GM18505 (cell line): Measurements from ENCODE around the gene TPRX2.
"Not testable (repeated sequence)": the region's sequence is repeated elsewhere in the genome, so short reads cannot be mapped to it uniquely, and the experiment has no call there.

Experiments
- ATAC-seq: cut with Tn5 transposase; IDR thresholded peaks from one replicate; pipeline ENCODE4 v1.9.1; 2021; ENCODE audit not compliant: unreplicated experiment
- POLR2A ChIP-seq: IDR thresholded peaks from 4 replicates; pipeline ENCODE4 v1.6.1; 2011; ENCODE audit warnings: borderline replicate concordance; ENCODE audit not compliant: insufficient read depth, insufficient read length; ENCODE audit errors: extremely low read depth

TPRX2 gene

DNA sequence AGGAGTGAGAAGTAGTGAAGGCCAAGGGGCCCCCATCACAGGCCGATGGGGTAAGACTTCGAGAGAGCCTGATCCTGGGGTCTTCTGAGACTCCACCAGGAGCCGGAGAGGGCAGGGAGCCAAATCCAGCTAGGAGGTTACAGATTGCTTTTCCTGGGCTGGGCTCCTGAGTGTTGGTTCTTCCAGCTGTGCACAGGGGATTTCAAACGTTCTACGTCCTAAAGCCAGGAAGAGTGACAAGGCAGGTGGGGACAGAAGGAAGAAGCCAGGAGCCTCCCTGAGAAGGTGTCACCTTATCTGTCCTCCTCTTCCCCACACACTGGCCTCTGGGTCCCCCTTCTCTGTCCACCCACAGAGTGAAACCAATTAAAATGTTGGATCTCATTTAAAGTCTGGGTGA is 16.1 kb upstream of the TPRX2 start:
- ATAC-seq, result no peak
- no peak for TF ChIP-seq POLR2A

DNA sequence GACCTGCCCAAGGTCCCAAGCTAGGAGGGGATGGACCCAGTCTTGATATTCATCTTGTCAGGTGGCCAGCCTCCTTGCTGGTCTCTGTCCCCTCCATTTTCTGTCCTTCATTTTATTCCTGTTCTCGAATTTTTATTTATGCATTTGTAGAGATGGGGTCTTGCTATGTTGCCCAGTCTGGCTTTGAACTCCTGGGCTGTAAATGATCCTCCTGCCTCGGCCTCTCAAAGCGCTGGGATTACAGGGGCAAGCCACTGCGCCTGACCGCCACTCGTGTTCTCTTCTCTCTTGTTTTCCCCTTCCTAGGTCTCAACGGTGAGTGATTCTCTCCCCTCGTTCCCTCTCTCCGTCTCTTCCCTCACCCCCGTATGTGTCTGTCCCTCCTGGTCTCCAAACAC is 10.6 kb upstream of the TPRX2 start:
- no peak for ATAC-seq
- TF ChIP-seq POLR2A, result no peak

DNA sequence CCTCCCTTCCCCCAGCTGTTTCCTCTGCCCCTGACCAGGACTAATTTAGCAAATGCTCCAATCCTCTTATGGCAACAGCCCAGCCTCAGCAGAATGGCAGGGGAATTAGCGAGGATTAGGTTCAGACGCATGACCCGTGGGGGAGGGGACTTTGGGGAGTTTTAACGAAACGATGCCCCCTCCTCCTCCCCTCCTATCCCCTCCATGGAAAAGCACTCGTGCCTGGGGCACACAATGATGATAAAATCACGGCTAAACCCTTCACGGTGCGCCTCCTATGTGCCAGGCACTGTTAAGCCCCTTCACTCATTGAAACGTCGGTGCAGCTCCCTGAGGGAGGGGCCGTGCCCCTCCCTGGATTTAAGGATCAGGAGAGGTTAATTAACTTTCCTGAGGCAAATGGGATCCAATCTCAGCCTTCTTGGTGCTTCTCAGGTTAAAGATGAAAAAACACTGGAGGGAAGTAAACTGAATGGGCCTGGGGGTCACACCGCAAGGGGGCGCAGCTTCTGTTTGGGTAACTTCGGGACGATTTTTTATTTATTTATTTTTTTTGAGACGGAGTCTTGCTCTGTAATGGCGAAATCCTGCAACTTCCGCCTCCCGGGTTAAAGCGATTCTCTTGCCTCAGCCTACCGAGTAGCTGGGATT is 10.1 kb upstream of the TPRX2 start:
- no peak for ATAC-seq
- no peak for TF ChIP-seq POLR2A

DNA sequence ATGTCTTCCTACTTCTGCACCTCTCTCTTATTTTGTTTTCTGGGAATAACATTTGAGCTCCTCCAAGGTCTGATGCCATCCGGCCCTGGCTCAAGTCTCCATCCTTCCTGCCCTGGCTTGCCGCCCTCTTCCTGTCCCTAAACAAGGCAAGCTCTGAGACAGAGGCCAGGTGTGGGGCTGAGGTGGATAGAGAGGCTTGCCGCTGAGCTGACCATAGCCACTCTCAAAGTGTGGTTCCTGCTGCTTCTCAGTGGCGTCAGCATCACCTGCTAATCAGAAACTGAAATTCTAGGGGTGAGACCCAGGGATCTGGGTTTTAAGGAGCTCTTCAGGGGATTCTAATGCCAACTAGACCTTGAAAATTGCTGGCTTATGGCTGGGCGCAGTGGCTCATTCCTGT is 6.0 kb upstream of the TPRX2 start:
- no peak for ATAC-seq
- no peak for TF ChIP-seq POLR2A

DNA sequence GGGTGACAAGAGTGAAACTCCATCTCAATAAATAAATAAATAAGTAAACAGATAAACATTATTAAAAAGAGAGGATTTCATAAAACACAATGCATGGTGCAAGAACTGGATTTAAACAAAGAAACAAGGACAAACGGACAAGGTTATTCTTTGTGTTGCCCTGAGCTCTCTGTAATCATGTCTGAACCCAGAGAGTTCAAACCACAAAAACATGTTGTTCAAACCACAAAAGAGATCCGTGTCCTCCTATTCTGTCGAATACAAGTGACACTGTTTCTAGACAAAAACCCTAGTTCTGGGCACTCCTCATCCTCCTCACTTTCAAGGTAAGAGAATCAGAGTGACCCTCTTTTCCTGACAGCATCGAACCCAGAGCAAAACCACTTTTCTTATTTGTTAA is 4.6 kb upstream of the TPRX2 start:
- ATAC-seq, result no peak
- TF ChIP-seq POLR2A, result no peak

DNA sequence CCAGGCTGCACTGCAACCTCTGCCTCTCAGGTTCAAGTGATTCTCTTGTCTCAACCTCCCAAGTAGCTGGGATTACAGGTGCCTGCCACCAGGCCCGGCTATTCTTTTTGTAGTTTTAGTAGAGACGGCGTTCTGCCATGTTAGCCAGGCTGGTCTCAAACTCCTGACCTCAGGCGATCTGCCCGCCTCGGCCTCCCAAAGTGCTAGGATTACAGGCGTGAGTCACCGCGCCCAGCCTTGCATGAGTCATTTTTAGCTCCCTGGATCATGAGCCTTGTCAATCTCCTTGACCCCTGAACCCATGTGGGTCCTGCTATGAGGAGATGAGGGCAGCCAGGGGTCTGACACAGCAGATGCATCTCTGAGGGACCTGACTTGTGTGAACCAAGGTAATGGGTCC is 804 bp upstream of the TPRX2 start:
- ATAC-seq, result not testable (repeated sequence)

DNA sequence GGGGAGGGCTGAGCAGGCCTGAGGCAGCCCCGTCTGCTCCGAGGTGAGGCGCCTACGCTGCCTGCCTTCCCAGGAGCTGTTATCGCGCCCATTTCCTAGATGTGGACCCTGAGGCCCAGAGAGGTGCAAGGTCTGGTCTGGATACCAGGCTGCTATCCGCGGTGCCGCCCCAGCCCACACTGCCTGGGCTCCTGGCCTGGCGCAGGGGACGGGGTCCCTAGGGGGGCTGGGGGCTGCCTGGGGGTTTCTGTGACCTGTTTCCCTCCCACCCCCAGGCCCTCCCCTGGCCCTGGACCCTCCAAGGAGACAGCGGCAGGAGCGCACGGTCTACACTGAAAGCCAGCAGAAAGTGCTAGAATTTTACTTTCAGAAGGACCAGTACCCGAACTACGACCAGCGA is 803 bp downstream of the TPRX2 start:
- not testable (repeated sequence) for ATAC-seq

DNA sequence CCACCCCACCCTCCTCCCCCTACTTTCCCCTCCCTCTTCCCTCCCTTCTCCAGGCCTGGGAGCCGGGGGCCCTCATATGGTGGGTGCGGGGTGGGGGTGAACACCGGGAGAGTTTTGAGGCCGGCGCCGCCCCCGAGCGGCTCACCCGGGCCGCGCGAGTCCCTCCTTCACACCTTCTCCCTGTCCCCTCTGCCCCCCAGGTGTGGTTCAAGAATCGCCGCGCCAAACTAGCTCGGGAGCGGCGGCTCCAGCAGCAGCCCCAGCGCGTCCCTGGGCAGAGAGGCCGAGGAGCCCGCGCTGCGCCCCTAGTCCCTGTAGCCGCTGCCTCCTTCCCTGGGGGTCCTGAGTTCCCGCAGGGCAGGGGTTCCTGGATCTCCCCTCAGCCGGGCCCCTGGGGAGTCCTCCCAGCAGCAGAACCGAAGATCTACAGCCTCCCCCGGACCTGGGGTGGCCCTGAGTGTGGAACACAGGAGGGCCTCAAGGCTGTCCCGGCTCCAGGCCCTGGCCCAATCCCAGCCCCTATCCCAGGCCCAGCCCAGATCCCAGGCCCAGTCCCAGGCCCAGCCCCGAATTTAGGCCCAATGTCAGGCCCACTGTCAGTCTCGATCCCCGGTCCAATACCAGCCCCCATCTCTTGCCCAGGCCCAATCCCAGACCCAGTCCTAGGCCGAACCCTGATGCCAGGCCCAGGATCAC is 1.7 kb downstream of the TPRX2 start:
- no peak for ATAC-seq
- no peak for TF ChIP-seq POLR2A

DNA sequence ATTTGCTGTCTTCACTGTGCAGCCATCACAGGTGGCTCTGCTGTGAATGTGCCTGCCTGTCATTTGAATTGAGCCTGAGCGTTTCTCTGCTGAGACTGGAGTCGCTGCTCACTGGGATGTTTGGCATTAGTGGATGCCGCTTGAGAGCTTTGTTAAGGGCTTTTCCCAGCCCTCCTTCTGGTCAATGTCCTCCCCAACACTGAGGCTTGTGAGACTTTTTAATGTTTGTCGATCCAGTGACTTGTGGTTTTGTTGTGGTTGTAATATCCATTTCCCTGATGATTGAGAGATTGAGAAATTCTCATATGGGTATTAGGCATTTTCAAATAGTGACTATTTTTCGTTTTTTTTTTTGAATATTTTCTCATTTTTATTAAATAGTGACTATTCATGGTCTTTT is 2.6 kb downstream of the TPRX2 start:
- TF ChIP-seq POLR2A, result no peak
- ATAC-seq, result no peak

DNA sequence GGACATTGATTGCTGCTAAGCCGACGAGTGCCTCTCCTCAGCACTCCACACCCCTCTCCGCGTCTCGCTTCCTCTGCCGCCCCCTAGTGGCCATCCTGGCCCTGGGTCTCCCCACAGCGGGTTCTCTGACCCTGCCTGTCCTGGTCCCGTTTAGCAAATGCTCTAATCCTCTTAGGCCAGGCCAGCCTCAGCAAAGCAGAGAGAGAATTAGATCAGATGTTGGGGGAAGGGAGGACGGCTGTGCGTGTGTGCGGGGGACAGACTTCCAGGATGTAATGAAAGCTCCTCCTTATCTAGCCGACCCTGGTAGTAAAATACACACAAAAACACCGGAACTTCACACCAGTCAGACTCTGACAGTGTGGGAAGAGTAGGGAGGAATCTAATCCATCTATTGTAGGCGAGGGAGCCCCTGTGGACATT is 4.5 kb downstream of the TPRX2 start:
- no peak for TF ChIP-seq POLR2A
- no peak for ATAC-seq

DNA sequence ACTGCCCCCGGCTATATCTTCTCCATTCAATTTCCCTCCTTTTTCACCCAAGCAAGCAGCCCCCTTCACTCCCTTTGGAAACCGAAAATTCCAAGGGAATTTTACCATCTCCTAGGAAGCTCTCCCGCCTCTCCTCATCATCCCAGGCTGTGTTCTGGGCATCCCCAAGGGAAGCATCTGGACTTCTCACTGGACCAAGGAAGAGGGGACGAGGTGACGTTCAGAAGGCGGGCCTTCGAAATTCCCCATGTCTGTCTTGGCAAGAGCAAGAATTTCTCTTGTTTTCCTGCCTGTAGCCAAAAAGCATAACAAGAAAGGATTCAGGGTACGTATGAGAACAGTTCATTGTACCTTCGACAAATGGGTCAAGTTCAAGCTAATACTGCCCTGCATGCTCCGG is 6.1 kb downstream of the TPRX2 start:
- ATAC-seq, result no peak
- no peak for TF ChIP-seq POLR2A

DNA sequence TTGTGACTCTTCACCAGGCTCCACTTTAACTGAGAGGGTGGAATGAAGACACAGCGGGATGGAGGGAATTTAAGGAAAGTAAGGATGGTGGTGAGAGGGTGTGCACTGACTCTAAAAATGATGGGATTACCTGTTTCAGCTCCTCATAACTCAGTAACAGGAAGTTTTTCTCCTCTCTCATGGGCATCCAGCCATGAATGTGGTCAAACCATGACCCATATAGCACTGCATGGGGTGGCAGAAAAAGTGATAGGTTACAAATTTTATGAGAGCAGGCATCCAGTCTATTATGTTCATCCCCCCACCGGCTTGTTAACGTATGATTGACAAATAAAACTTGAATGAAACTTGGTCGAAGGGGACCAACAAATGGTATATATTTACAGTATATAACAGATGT is 19.9 kb downstream of the TPRX2 start:
- no peak for TF ChIP-seq POLR2A
- ATAC-seq, result no peak

DNA sequence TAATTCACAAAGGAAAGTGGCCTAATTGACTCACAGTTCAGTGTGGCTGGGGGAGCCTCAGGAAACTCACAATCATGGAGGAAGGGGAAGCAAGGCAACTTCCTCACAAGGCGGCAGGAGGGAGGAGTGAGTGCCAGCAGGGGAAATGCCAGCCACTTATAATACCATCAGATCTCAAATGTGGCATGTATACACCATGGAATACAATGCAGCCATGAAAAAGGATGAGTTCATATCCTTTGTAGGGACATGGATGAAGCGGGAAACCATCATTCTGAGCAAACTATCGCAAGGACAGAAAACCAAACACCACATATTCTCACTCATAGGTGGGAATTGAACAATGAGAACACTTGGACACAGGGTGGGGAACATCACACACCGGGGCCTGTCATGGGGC is 20.4 kb downstream of the TPRX2 start:
- ATAC-seq, result not testable (repeated sequence)

DNA sequence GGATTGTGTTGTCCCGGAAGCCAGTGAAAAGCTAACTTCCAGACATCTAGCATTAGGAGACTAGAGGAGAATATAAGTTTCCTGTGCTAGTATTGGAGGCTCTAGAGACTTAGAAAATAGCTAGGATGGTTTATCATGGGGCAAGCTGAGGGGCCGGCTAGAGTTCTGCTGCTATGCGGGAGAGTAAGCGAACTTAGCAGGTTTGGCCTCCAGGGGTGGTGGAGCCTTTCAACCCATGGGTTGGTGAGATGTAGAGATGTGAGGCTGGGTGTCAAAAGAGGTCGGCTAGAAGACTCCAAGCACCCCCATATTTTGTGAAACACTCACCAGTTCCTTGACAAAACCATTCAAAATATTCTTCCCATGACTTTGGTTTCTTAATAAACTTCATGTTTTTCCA is 22.7 kb downstream of the TPRX2 start:
- no peak for TF ChIP-seq POLR2A
- ATAC-seq, result no peak

DNA sequence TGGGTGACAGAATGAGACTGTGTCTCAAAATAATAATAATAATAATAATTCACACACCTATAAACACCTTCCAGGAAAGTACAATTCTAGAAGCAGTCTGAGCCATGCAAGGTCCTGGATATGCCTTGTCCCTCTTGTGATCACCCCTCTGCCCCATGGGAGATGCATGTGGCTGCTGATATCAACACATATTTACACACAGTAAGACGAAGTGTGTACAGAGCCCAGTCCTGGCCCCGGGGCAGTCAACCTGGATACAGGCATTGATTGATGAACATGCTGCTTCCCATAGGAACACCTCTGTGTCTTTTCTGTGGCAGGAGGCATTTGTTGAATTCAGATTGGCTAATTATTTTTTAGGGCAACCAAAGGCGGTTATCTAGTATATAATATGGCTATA is 23.9 kb downstream of the TPRX2 start:
- no peak for ATAC-seq
- no peak for TF ChIP-seq POLR2A
